ENCODE data around the gene ARL6IP6.
A peak's percentile ranks its signal among the peaks of the same experiment; 100 is the strongest.

- TF ChIP-seq CTCF (IDR thresholded peaks at IDR 0.05; ENCODE audit: low read length) (peak; percentile 74), EZH2 (IDR thresholded peaks at IDR 0.05; ENCODE audit: borderline replicate concordance, low read length) (no peak)
Observed at GRCh38 chr2:152715854-152716428, 2.5 kb upstream of the ARL6IP6 start.

Data from OCI-LY1 (cell line).